ENCODE results near the gene CYBRD1. TPM values are rescaled to one million over a fixed set of nuclear protein-coding genes. Genes with fewer than 3 reads are reported as not detected.
"Not testable (repeated sequence)": the region's sequence is repeated elsewhere in the genome, so short reads cannot be mapped to it uniquely, and the experiment has no call there.

The CYBRD1 gene
- total RNA-seq, 1 donor from 2014 or later: 0.33 TPM

- CTCF ChIA-PET: no interaction called here
- H3K27ac Mint-ChIP-seq: no peak overlapping the region
Measured at GRCh38 chr2:171523088-171524017, 1.1 kb downstream of the CYBRD1 start.

GRCh38 chr2:171524018-171524401 is 1.7 kb downstream of the CYBRD1 start:
- H3K4me1 Mint-ChIP-seq: peaks cover 22% of the 10 kb centered on the region
- intact Hi-C loops (cut with micrococcal nuclease): no loop called here
- H3K9me3 Mint-ChIP-seq: no peaks in the 10 kb centered on the region
- ChIA-PET CTCF (no interaction called here), POLR2A (interaction anchor here (0.6 to 1.1 kb wide), 2 partner anchors 18 to 326 kb away, joined by 3 to 4 read pairs; no protein-coding TSS in a partner anchor)
- DNase-seq: no peak
- peak overlapping the region; percentile 59 for H3K4me3 Mint-ChIP-seq
- TF ChIP-seq CTCF (IDR thresholded peaks at IDR 0.05): no peak
- no peaks in the 10 kb centered on the region for H3K36me3 Mint-ChIP-seq (ENCODE audit: low read depth)
- no peak overlapping the region for H3K27ac Mint-ChIP-seq
- H3K27me3 Mint-ChIP-seq: peaks cover 55% of the 10 kb centered on the region
- no peak for ATAC-seq (ENCODE audit: low read depth)

More at GRCh38 chr2:171523088-171524017, 1.1 kb downstream of the CYBRD1 start:
- no peaks in the 10 kb centered on the region for H3K9me3 Mint-ChIP-seq
- TF ChIP-seq CTCF (IDR thresholded peaks at IDR 0.05): no peak
- POLR2A ChIA-PET: interaction anchor here (0.6 to 1.1 kb wide), 2 partner anchors 18 to 326 kb away, joined by 3 to 4 read pairs; no protein-coding TSS in a partner anchor
- peaks cover 52% of the 10 kb centered on the region for H3K27me3 Mint-ChIP-seq
- intact Hi-C loops (cut with micrococcal nuclease): no loop called here
- ATAC-seq (ENCODE audit: low read depth): no peak
- H3K4me3 Mint-ChIP-seq: peak overlapping the region; percentile 67
- peak; percentile 17 for DNase-seq
- H3K4me1 Mint-ChIP-seq: peaks cover 22% of the 10 kb centered on the region
- no peaks in the 10 kb centered on the region for H3K36me3 Mint-ChIP-seq (ENCODE audit: low read depth)

GRCh38 chr2:171529914-171530313 is 7.6 kb downstream of the CYBRD1 start:
- POLR2A ChIA-PET: no interaction called here
- no peak for TF ChIP-seq CTCF (IDR thresholded peaks at IDR 0.05)
- DNase-seq (no peak), ATAC-seq (ENCODE audit: low read depth) (no peak)
- H3K27ac Mint-ChIP-seq: no peak overlapping the region
- H3K4me1 Mint-ChIP-seq: no peaks in the 10 kb centered on the region
- peaks cover 26% of the 10 kb centered on the region for H3K27me3 Mint-ChIP-seq
- H3K36me3 Mint-ChIP-seq (ENCODE audit: low read depth): no peaks in the 10 kb centered on the region
- intact Hi-C loops (cut with micrococcal nuclease): no loop called here
- no peak overlapping the region for H3K4me3 Mint-ChIP-seq
- H3K9me3 Mint-ChIP-seq: peaks cover 7% of the 10 kb centered on the region
- CTCF ChIA-PET: no interaction called here

GRCh38 chr2:171530378-171530777 is 8.1 kb downstream of the CYBRD1 start:
- ChIA-PET CTCF (no interaction called here), POLR2A (no interaction called here)
- Mint-ChIP-seq H3K27me3 (peaks cover 24% of the 10 kb centered on the region), H3K9me3 (peaks cover 7% of the 10 kb centered on the region), H3K4me1 (no peaks in the 10 kb centered on the region), H3K27ac (no peak overlapping the region), H3K4me3 (no peak overlapping the region), H3K36me3 (ENCODE audit: low read depth) (no peaks in the 10 kb centered on the region)
- TF ChIP-seq CTCF (IDR thresholded peaks at IDR 0.05): no peak
- ATAC-seq (ENCODE audit: low read depth) (no peak), DNase-seq (no peak)
- intact Hi-C loops (cut with micrococcal nuclease): no loop called here

- intact Hi-C loops (cut with micrococcal nuclease); H3K4me1 Mint-ChIP-seq; H3K27ac Mint-ChIP-seq; DNase-seq; H3K4me3 Mint-ChIP-seq; H3K9me3 Mint-ChIP-seq; ATAC-seq (ENCODE audit: low read depth); H3K36me3 Mint-ChIP-seq (ENCODE audit: low read depth); POLR2A ChIA-PET: not testable (repeated sequence)
- CTCF ChIA-PET: interaction anchor here (0.6 kb wide), 1 partner anchor 817 kb away, joined by 4 read pairs; no protein-coding TSS in a partner anchor
- peaks cover 23% of the 10 kb centered on the region for H3K27me3 Mint-ChIP-seq
Measured at GRCh38 chr2:171530859-171531258, 8.6 kb downstream of the CYBRD1 start.
